GM21737 (cell line): Measurements from ENCODE around the gene SHB.

Source experiments
- ATAC-seq: cut with Tn5 transposase; IDR thresholded peaks from one replicate; pipeline ENCODE4 v1.9.1; 2021; ENCODE audit warnings: mild to moderate bottlenecking, moderate library complexity; ENCODE audit not compliant: unreplicated experiment

Gene SHB

GRCh38 chr9:37873955-37874354, 195.1 kb downstream of the SHB start:
- ATAC-seq = no peak

- no peak for ATAC-seq
These were observed 198.2 kb downstream of the SHB start for GRCh38 chr9:37870799-37871176.

GRCh38 chr9:37870081-37870798, 198.8 kb downstream of the SHB start:
- ATAC-seq = no peak
